ENCODE results near the gene CCK. TPM values are rescaled to one million over a fixed set of nuclear protein-coding genes. Genes with fewer than 3 reads are reported as not detected.

The CCK gene
- total RNA-seq, 6 experiments from 2014 or later = not detected

DNA sequence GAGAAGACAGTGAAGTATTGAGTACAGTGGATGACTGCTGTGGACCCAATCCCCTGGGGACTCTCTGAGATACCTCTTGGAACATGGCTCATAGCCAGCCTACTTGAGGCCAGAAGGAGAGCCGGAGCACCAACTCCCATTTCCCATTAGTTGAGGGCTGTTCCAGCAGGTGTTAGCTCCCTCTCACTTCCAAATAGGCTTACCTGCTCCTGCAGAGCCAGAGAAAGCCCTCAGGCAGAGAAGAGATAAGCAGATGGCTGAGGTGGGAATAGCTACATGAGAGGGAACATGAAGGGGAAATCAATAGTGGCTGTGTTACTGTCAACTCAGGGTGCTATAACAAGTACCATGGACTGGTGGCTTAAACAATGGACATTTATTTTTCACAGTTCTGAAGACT lies 4.6 kb upstream of the CCK start:
- Mint-ChIP-seq H3K27me3 (ENCODE audit: insufficient read depth) (peaks cover 44% of the 10 kb centered on the region), H3K27ac (no peak overlapping the region), H3K36me3 (ENCODE audit: low read depth) (no peaks in the 10 kb centered on the region), H3K4me3 (no peak overlapping the region), H3K4me1 (ENCODE audit: low read depth) (no peaks in the 10 kb centered on the region), H3K9me3 (peaks cover 5% of the 10 kb centered on the region; the same call in 1 of the 2 replicates)
- no peak for DNase-seq
- TF ChIP-seq, protein P1, sequence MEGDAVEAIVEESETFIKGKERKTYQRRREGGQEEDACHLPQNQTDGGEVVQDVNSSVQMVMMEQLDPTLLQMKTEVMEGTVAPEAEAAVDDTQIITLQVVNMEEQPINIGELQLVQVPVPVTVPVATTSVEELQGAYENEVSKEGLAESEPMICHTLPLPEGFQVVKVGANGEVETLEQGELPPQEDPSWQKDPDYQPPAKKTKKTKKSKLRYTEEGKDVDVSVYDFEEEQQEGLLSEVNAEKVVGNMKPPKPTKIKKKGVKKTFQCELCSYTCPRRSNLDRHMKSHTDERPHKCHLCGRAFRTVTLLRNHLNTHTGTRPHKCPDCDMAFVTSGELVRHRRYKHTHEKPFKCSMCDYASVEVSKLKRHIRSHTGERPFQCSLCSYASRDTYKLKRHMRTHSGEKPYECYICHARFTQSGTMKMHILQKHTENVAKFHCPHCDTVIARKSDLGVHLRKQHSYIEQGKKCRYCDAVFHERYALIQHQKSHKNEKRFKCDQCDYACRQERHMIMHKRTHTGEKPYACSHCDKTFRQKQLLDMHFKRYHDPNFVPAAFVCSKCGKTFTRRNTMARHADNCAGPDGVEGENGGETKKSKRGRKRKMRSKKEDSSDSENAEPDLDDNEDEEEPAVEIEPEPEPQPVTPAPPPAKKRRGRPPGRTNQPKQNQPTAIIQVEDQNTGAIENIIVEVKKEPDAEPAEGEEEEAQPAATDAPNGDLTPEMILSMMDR (IDR thresholded peaks at IDR 0.05) = no peak

DNA sequence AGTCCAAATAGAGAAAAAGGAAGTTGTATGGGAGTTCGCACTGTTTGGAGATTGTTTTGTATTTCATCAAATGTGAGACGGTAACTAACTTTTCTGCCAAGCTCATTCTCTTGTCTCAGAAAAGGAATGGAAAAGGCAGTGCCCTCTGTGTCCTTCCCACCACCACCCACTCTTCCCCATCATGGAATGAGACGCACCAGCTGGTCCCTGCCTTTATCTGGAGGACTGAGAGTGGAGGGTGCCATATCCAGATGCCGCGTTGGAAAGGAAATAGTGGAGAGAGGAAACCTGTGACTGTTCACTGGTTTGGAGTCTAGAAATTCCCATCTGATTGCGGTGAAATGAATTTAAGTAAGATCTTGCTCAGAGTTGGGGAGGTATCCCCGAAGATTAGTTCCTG lies 3.7 kb upstream of the CCK start:
- Mint-ChIP-seq H3K27ac (no peak overlapping the region), H3K4me1 (ENCODE audit: low read depth) (no peaks in the 10 kb centered on the region), H3K9me3 (peaks cover 5% of the 10 kb centered on the region; the same call in 1 of the 2 replicates), H3K36me3 (ENCODE audit: low read depth) (no peaks in the 10 kb centered on the region), H3K4me3 (no peak overlapping the region), H3K27me3 (ENCODE audit: insufficient read depth) (peaks cover 51% of the 10 kb centered on the region)
- no peak for DNase-seq
- TF ChIP-seq, protein P1 (IDR thresholded peaks at IDR 0.05) = no peak

DNA sequence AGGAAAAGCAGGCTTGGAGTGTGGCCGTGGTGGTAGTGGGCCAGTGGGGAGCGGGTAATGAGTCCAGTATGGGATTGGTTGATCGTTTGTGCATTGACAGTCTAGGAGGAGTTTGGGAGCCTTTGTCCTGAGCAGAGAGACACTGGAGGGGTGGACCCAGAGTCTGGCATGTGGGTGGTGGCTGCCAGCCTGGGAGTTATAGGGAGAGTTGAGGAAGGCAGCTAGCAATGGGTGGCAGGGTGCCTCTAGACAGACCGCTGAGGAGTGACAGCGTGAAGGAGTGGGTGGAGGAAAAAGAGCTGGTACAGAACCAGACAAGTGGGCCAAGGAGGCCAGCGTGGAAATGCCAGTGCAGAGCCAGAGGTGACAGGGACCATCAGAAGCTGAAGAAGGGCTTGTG lies 1.9 kb upstream of the CCK start:
- H3K9me3 Mint-ChIP-seq = peaks cover 5% of the 10 kb centered on the region; the same call in 1 of the 2 replicates
- H3K36me3 Mint-ChIP-seq (ENCODE audit: low read depth) = no peaks in the 10 kb centered on the region
- TF ChIP-seq, protein P1 (IDR thresholded peaks at IDR 0.05) = no peak
- DNase-seq = no peak
- H3K4me3 Mint-ChIP-seq = no peak overlapping the region
- peaks cover 8% of the 10 kb centered on the region for H3K4me1 Mint-ChIP-seq (ENCODE audit: low read depth)
- no peak overlapping the region for H3K27ac Mint-ChIP-seq
- H3K27me3 Mint-ChIP-seq (ENCODE audit: insufficient read depth) = peaks cover 59% of the 10 kb centered on the region

DNA sequence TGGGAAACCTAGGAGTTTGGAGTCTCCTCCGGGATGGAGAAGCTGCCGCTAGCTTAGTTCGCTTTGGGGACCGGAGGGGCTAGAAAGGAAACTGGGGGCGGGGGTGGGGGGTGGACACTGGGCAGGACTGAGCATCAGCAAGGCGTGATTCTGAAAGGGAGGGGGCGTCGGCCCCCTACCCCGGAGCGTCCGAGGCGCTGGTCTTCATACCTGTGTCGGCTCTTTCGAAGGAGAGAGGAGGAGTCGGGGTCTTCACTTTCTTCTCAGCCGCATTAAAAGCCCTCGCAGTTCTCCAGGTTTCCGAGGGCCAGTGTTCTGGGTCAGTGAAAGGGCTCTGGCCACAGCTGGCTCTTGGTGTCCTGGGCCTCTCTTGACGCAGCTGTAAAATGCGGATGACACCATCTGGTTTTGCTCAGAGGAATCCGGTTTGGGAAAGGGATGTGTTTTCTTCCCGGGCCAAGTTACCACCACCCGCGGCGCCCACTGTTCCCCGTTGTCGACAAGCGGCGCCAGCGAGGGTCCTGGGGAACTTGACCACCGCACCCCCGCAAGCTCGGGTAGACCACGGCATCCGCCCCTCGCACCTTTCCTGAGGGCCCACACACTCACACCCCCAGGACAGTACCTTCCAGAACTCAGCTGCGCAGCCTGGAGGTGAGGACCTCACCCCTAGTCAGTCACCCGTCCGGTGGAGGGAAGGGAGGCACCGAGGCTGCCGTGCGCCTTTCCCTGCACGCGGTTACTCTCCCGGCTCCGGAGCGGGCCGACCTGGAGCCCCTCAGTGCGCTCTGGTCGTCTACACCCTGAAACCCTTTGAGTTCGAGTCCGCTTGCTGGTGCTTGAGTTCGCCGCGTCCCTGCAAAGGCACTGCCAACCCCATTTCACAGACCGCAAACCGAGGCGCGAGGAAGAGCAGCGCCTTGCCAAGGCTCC lies 660 bp downstream of the CCK start:
- H3K4me1 Mint-ChIP-seq (ENCODE audit: low read depth) = peaks cover 21% of the 10 kb centered on the region
- TF ChIP-seq, protein P1 (IDR thresholded peaks at IDR 0.05) = no peak
- no peaks in the 10 kb centered on the region for H3K9me3 Mint-ChIP-seq
- H3K36me3 Mint-ChIP-seq (ENCODE audit: low read depth) = no peaks in the 10 kb centered on the region
- no peak overlapping the region for H3K27ac Mint-ChIP-seq
- no peak overlapping the region for H3K4me3 Mint-ChIP-seq
- H3K27me3 Mint-ChIP-seq (ENCODE audit: insufficient read depth) = peaks cover 51% of the 10 kb centered on the region
- DNase-seq = no peak

DNA sequence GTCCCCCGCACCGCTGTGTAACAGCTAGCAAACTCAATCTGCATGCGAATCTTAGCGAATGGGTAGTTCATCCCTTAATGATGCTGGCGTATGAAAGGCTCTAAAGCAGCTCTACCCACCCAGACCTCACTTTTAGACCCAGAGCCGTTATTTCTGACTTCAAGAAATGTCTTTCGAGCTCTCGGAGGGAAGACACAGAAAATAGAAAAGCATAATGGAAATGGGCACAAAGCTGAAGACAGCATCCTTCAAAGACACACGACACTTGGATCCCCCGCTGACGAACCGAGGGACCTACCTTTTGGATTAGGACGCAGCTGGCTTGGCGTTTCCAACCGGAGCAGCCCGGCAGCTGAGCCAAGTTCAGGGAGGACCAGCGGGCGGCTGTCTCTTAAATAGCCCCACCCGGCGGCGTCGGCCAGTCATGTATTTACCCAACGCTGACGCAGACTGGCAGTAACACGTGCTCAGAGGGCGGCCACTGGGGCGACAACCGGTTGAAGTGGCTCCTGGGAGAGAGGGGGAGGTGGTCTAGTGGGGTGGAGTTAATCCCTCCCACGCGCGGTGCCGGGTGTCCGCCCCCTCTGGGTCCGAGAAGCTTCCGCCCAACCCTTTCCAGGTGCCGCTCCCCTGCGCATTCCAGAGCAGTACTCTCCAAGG lies 1.5 kb downstream of the CCK start:
- no peak for DNase-seq
- Mint-ChIP-seq H3K27ac (no peak overlapping the region), H3K36me3 (ENCODE audit: low read depth) (no peaks in the 10 kb centered on the region), H3K4me1 (ENCODE audit: low read depth) (peaks cover 21% of the 10 kb centered on the region), H3K9me3 (no peaks in the 10 kb centered on the region), H3K27me3 (ENCODE audit: insufficient read depth) (peaks cover 52% of the 10 kb centered on the region), H3K4me3 (no peak overlapping the region)
- TF ChIP-seq, protein P1 (IDR thresholded peaks at IDR 0.05) = no peak
